HG02759 (cell line): ENCODE data around the gene MED27.

Experiments used
- ATAC-seq: cut with Tn5 transposase; IDR thresholded peaks from one replicate; pipeline ENCODE4 v1.9.1; 2021; ENCODE audit warnings: mild to moderate bottlenecking, moderate library complexity; ENCODE audit not compliant: unreplicated experiment

MED27 gene

GRCh38 chr9:131840751-131841702 is 238.6 kb downstream of the MED27 start:
- ATAC-seq, result no peak

DNA sequence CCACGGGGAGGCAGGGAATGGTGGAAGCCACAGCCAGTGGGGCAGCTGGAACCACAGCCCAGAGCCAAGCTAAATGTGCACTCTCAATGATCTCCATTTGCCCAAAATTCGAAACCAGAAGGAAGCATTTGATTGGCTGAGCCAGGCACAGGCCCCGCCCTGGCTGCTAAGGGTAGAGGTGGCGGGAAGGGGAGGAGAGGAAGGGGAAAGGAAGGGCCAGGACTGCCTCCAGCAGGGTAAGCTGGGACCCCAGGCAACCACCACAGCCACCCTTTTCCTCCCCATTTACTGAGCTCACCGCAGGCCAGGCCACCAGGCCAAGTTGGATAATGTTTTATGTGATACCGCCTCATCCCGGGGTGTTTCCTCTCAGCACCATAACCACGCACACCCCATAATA is 239.4 kb downstream of the MED27 start:
- no peak for ATAC-seq

DNA sequence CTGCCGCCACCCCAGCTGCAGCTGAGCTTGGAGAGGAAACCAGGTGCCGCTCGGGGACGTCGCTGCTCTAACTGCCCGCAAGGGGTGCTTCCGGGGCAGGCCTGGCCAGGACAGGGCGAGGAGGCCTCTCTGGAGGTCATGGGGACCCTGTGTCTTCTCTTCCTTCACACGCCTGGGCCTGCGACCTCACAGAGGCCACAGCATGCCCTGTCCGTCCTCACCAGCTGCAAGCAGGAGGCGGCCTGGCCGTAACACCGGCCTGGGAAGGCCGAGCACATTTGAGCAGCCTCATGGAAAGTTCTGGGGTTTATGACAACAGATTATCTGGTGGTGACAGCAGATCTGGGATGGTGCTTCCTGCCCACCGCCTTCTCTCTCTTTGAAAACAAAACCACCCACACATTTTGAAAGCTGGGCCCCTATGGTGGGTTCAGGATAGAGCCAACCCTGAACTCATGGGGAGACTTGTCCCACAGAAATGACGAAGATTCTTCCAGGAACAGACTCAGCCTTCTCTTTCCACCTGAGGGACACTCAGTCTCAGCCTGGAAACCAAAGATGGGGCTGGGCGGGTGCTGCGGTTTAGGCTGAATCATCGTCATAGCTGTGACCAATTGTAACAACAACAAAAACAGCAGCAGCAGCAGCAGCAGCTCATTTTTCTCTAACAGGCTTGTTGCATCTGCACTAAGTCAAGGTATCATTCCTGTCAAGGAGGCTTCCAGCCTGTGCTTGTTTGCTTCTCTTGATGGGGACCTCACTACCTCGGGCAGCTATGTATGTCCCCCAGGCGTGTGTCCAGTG is 240.2 kb downstream of the MED27 start:
- ATAC-seq, result no peak

DNA sequence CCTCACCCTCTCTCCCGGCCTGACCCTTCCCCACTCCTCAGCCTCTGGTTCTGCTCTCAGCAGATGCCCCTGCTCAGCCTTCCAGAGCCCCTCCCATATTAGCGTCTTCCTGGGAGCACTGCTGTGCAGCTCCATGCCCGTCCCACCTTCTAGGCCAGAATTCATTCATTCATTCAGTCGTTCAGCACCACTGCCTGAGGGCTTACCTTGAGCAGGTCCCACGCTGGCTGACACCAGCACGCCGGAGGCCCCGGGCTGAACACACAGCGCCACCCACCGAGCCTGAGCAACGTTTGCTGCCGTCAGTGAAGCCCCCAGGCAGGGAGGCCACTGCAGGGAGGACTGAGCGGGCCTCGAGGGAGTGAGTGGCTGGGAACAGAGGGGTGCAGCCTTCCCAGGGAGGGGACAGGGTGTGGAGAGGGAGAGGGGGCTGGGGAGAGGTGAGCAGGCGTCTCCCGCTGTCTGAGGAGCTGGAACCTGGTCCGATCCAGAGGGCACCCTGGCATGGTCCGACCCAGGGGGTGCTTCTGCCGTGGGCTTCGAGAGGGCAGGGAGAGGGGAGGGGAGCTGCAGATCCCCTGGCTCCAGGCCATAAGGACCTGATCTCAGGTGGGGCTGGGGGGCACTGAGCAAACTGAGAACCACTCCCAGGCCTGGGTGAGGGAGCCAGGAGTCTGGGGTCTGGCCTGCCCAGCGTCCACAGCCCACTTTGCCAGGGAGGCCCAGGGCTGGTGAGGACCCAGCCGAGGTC is 241.0 kb downstream of the MED27 start:
- no peak for ATAC-seq

DNA sequence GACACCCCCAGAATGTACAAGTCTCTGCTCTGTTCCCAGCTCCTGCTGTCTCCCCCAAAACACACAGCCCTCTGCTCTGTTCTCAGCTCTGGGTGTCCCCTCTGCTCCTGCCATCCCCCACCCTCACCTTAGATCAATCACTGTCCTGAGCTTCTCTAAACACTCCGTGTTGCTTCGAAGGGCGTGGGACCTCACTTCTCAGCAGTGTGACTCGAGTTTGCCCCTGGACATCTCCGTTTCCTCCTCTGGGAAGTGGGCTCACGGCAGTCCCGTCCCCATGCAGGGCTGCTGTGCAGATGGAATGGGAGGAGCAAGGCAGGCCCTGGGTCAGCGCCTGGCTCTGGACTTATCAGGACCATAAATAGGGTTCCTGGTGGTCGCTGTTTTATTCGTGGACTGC is 241.8 kb downstream of the MED27 start:
- ATAC-seq, result no peak

DNA sequence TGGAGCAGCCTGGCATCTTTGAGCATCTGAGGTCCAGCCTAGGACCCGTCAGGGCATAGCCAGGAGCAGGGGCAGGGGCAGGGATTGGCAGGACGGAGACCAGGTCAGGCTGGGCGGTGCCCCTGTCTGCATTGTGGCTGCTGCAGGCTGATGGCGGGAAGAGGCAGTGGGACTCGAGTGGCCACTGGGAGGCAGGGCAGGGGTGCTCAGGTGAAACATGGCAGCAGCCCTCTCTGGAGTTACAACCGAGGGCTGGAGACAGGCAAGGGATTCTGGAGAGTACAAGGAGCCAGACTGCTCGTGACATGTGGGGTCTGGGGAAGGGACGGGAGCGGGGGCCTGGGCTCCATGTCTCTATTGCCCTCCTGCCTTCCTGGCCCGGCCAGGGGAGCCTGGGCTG is 242.4 kb downstream of the MED27 start:
- no peak for ATAC-seq

DNA sequence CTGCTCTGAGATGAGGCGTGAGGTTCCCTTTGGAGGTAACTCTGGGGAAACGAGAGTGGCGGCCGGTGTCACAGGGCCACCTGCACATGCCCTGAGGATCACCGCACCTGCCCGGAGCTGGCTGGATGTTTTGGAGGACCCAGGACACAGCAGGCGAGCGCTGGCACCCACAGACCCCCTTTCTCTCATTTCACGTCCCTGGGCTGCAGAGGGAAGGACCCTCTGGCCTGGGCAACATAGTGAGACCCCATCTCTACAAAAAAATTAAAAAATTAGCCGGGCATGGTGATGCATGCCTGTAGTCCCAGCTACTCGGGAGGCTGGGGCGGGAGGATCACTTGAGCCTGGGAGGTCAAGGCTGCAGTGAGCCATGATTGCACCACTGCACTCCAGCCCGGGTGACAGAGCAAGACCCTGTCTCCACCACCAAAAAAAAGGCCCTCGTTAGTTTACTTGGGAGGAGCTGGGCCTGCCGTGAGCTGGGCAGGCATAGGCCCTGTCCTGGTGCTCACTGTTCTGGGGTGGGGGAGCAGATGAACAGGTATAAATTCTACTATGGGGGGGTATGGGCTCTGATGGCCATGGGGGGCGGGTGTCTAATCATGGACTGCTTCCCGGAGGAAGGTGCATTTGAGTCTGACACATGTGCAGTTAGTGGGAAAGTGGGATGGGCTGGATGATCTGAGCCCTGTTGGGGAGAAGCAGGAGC is 242.9 kb downstream of the MED27 start:
- no peak for ATAC-seq

DNA sequence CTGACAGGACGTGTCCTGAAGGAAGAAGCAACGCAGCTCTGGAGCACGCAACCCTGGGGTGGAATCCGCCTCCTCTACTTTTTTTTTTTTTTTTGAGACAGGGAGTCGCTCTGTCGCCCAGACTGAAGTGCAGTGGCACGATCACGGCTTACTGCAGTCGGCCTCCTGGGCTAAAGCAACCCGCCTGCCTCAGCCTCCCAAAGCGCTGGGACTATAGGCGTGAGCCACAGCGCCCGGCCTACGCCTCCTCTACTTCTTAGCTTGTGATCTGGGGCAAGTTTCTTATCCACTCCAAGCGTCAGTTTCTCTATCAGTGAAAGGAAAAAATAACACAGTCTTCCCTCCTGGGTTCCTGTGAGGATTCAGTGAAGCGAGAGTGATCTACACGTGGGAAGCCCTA is 243.6 kb downstream of the MED27 start:
- ATAC-seq, result no peak

DNA sequence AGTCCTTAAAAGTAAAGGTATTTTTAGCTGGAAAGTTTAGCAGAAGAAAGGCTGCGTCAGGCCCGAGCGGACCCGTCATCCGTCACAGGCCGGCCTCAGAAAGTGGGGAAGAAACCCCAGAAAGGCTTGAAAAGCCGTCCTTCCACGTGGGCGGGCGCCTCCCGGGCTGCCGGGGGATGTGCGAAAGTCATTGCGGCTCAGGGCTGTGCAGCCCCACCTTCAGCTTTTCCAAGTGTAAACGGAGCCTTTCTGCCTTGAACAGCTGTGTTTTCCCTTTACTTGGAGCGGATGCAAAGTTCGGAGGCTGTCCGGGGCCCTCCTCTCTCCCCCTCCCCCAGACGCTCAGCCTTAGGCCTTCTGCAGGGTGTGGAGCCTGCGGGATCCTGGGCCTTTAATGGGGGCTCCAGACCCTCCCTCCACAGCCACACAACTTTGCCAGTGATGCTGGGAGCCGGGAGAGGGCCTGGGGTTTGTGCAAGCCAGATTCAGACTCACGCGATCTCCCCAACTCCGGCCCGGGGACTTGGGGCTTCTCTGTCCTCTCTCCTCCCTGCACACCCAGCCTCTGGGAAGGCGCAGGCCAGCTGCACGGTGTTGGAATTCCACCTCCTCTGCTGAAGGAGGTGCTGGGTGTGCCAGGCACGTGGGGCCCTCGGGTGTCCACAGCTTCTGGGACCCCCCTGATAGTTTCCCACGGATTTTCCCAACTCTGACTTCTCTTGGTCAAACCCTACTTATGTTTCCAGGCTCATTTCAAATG is 244.3 kb downstream of the MED27 start:
- no peak for ATAC-seq

DNA sequence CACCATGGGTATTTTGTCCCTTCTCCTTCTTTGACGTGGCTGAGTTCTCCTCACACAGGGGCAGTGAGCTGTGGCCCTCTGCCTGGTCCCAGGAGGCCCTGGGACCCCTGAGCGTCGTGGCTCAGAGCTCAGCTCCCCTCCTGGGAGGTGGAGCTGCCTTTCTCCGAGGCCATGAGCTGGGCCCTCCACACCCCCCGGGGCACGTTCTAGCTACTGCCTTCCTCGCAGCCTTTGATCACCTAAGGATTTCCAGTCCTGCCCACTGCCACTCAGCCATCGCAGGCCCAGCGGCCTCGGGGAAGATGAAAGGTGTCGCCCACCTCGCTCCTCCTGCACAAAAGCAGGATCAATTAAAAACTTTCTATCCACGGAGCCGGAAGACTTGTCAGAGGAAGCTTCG is 244.9 kb downstream of the MED27 start:
- no peak for ATAC-seq

GRCh38 chr9:131833906-131834305 is 245.8 kb downstream of the MED27 start:
- ATAC-seq, result no peak

- no peak for ATAC-seq
Measured at GRCh38 chr9:131833083-131833482, 246.6 kb downstream of the MED27 start.

- ATAC-seq, result no peak
Measured at GRCh38 chr9:131831380-131832165, 248.1 kb downstream of the MED27 start.

DNA sequence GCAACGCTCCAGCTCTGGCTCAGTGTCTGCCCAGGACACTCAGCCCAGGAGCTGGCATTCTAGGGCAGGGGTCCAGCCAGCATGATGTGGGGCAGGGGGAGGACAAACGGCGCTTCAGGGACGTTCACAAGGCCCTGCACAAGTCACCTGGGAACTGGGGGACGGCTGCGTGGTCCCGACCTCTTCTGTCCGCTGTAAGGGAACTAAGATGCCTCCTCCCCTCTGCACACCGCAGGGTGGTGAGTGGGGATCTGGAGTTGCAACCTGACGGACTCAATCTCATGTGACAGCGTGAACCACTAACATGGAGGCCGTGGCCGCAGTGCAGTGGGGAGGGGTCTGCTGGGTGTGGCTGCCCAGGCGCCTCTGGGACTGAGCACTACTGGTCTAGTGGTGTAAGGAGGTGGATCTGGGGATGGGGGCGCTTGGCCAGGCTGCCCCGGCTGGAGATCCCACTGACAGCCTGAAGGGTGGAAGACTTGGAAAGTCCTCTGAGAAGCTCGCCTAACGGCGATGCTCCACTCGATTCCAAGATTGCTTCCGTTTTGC is 251.8 kb downstream of the MED27 start:
- ATAC-seq, result no peak

GRCh38 chr9:131826966-131827525 is 252.6 kb downstream of the MED27 start:
- ATAC-seq, result no peak

DNA sequence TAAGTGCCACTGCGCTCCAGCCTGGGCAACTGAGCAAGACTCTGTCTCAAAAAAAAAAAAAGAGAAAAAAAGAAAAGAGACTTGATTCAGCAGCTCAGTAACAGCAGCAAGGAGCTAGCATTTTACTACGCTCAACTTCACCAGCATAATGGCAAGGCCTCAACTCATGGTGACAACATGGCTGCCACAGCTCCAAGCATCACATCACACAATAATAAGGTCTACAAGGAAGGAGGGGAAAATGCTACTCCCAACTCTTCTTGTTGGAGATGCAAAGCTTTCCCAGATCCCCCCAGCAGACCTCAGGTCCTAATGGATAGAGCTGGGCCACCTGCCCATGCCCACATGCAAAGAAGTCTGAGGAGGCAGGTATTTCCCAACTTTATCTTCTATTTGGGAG is 253.6 kb downstream of the MED27 start:
- ATAC-seq, result no peak

GRCh38 chr9:131824953-131825495 is 254.6 kb downstream of the MED27 start:
- no peak for ATAC-seq

DNA sequence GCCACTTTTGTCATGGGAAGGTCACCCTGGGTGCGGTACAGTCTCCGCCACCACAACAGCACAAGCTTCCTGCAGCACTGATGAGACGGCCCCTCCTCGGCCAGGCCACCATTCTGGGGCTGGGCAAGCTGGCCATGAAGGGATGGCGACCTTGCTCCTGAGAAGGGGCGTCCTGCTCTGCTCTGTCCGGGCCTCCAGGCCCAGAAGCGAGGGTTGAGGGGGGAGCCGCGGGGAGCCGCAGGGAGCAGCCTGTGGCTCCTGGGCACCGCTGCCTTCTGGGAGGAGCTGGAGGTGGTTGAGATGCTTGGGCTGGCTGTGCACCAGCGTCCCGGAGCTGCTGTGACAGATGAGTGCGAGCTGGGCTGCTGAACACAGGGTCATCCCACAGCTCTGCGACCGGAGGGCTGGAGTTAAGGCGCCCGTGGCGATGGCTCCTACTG is 255.5 kb downstream of the MED27 start:
- ATAC-seq, result no peak
